ENCODE measurements around the gene NKX1-2. TPM values are rescaled to one million over a fixed set of nuclear protein-coding genes. Genes with fewer than 3 reads are reported as not detected.
"Not testable (repeated sequence)": the region's sequence is repeated elsewhere in the genome, so short reads cannot be mapped to it uniquely, and the experiment has no call there.

Gene NKX1-2
- total RNA-seq, 6 donors from 2014 or later = 0.09 TPM; not detected in 5

GRCh38 chr10:124449170-124450011, 444 bp downstream of the NKX1-2 start:
- WGBS, 2 donors = 2 to 3% methylated on average over 11 to 52 of the region's 59 CpGs
- H3K4me3 ChIP-seq = peak overlapping the region in 2 of 4 donors; percentile 1 to 25
- H3K27me3 ChIP-seq = peaks cover 0 to 47% (median 31%) of the 10 kb centered on the region in 4 donors
- no peaks in the 10 kb centered on the region for H3K36me3 ChIP-seq
- DNase-seq = no peak
- TF ChIP-seq CTCF (IDR thresholded peaks at IDR 0.05) = no peak
- no peak for TF ChIP-seq POLR2AphosphoS5 (IDR thresholded peaks at IDR 0.05)
- TF ChIP-seq EP300 (IDR thresholded peaks at IDR 0.05) = no peak
- TF ChIP-seq POLR2A (IDR thresholded peaks at IDR 0.05) = no peak
- no peak for ATAC-seq (ENCODE audit: low FRiP score in 2 of 2)
- no peak overlapping the region for H3K27ac ChIP-seq
- H3K4me1 ChIP-seq = peaks cover 11 to 38% (median 23%) of the 10 kb centered on the region in 4 donors
- no peaks in the 10 kb centered on the region for H3K9me3 ChIP-seq

GRCh38 chr10:124448696-124449169, 1.1 kb downstream of the NKX1-2 start:
- H3K9me3 ChIP-seq = no peaks in the 10 kb centered on the region
- peak overlapping the region in 1 of 4 donors; percentile 6 for H3K4me3 ChIP-seq
- WGBS, 2 donors = 3 to 4% methylated on average over 19 to 26 of the region's 26 CpGs
- peaks cover 0 to 47% (median 31%) of the 10 kb centered on the region in 4 donors for H3K27me3 ChIP-seq
- peaks cover 11 to 38% (median 23%) of the 10 kb centered on the region in 4 donors for H3K4me1 ChIP-seq
- no peak for ATAC-seq (ENCODE audit: low FRiP score in 2 of 2)
- TF ChIP-seq CTCF (IDR thresholded peaks at IDR 0.05) = no peak
- no peak for TF ChIP-seq POLR2A (IDR thresholded peaks at IDR 0.05)
- TF ChIP-seq EP300 (IDR thresholded peaks at IDR 0.05) = no peak
- TF ChIP-seq POLR2AphosphoS5 (IDR thresholded peaks at IDR 0.05) = no peak
- DNase-seq = no peak
- no peak overlapping the region for H3K27ac ChIP-seq
- H3K36me3 ChIP-seq = no peaks in the 10 kb centered on the region

GRCh38 chr10:124447751-124448466, 1.9 kb downstream of the NKX1-2 start:
- H3K36me3 ChIP-seq = no peaks in the 10 kb centered on the region
- peaks cover 11 to 38% (median 23%) of the 10 kb centered on the region in 4 donors for H3K4me1 ChIP-seq
- H3K9me3 ChIP-seq = no peaks in the 10 kb centered on the region
- H3K27me3 ChIP-seq = peaks cover 0 to 45% (median 30%) of the 10 kb centered on the region in 4 donors
- no peak overlapping the region for H3K27ac ChIP-seq
- 1 to 3% methylated on average over 17 to 21 of the region's 60 CpGs for WGBS, 2 donors
- peak in 1 of 2 donors; percentile 79 for DNase-seq
- ATAC-seq (ENCODE audit: low FRiP score in 2 of 2) = no peak
- no peak for TF ChIP-seq POLR2AphosphoS5 (IDR thresholded peaks at IDR 0.05)
- no peak for TF ChIP-seq EP300 (IDR thresholded peaks at IDR 0.05)
- TF ChIP-seq CTCF (IDR thresholded peaks at IDR 0.05) = no peak
- TF ChIP-seq POLR2A (IDR thresholded peaks at IDR 0.05) = no peak
- H3K4me3 ChIP-seq = peak overlapping the region in 2 of 4 donors; percentile 9 to 28

- TF ChIP-seq POLR2A (IDR thresholded peaks at IDR 0.05) (no peak), POLR2AphosphoS5 (IDR thresholded peaks at IDR 0.05) (no peak)
- peak overlapping the region in 2 of 4 donors; percentile 9 to 28 for H3K4me3 ChIP-seq
- no peaks in the 10 kb centered on the region for H3K9me3 ChIP-seq
- DNase-seq (peak in 1 of 2 donors; percentile 71), ATAC-seq (ENCODE audit: low FRiP score in 2 of 2) (no peak)
- peaks cover 11 to 38% (median 23%) of the 10 kb centered on the region in 4 donors for H3K4me1 ChIP-seq
- peaks cover 0 to 45% (median 29%) of the 10 kb centered on the region in 4 donors for H3K27me3 ChIP-seq
- no peak overlapping the region for H3K27ac ChIP-seq
- WGBS, 2 donors = 19 to 21% methylated on average over 31 to 54 of the region's 71 CpGs
- H3K36me3 ChIP-seq = no peaks in the 10 kb centered on the region
Observed at GRCh38 chr10:124446830-124447750, 2.7 kb downstream of the NKX1-2 start.

- ATAC-seq (ENCODE audit: low FRiP score in 2 of 2); H3K27me3 ChIP-seq; H3K27ac ChIP-seq; DNase-seq; H3K4me3 ChIP-seq; H3K36me3 ChIP-seq; H3K9me3 ChIP-seq; H3K4me1 ChIP-seq: not testable (repeated sequence)
- 87 to 89% methylated on average over 5 of the region's 5 CpGs for WGBS, 2 donors
Observed at GRCh38 chr10:124441694-124442093, 8.1 kb downstream of the NKX1-2 start.

All from upper lobe of left lung (tissue), 6 donors.